ENCODE results near the gene PTPRD.
"Not testable (repeated sequence)": the region's sequence is repeated elsewhere in the genome, so short reads cannot be mapped to it uniquely, and the experiment has no call there.

PTPRD gene

GRCh38 chr9:9498128-9498527 is 1114.7 kb downstream of the PTPRD start:
- DNase-seq (ENCODE audit: low spot score): no peak

- DNase-seq (ENCODE audit: low spot score): no peak
Measured at GRCh38 chr9:9494336-9494735, 1118.5 kb downstream of the PTPRD start.

- DNase-seq (ENCODE audit: low spot score): no peak
Measured at GRCh38 chr9:9492506-9492905, 1120.3 kb downstream of the PTPRD start.

GRCh38 chr9:9489183-9489582 is 1123.6 kb downstream of the PTPRD start:
- DNase-seq (ENCODE audit: low spot score): no peak

- no peak for DNase-seq (ENCODE audit: low spot score)
Measured at GRCh38 chr9:9483175-9483574, 1129.6 kb downstream of the PTPRD start.

GRCh38 chr9:9478741-9479140 is 1134.1 kb downstream of the PTPRD start:
- DNase-seq (ENCODE audit: low spot score): no peak

- no peak for DNase-seq (ENCODE audit: low spot score)
Measured at GRCh38 chr9:9469271-9469670, 1143.5 kb downstream of the PTPRD start.

GRCh38 chr9:9441874-9442273 is 1170.9 kb downstream of the PTPRD start:
- DNase-seq (ENCODE audit: low spot score): not testable (repeated sequence)

GRCh38 chr9:9437641-9438040 is 1175.2 kb downstream of the PTPRD start:
- no peak for DNase-seq (ENCODE audit: low spot score)

- DNase-seq (ENCODE audit: low spot score): not testable (repeated sequence)
Measured at GRCh38 chr9:9426454-9426853, 1186.3 kb downstream of the PTPRD start.

GRCh38 chr9:9412241-9412640 is 1200.6 kb downstream of the PTPRD start:
- DNase-seq (ENCODE audit: low spot score): no peak

GRCh38 chr9:9410736-9411135 is 1202.1 kb downstream of the PTPRD start:
- no peak for DNase-seq (ENCODE audit: low spot score)

- DNase-seq (ENCODE audit: low spot score): no peak
Measured at GRCh38 chr9:9399982-9400381, 1212.8 kb downstream of the PTPRD start.

GRCh38 chr9:9396518-9396917 is 1216.3 kb downstream of the PTPRD start:
- DNase-seq (ENCODE audit: low spot score): no peak

- DNase-seq (ENCODE audit: low spot score): no peak
Measured at GRCh38 chr9:9395539-9395938, 1217.3 kb downstream of the PTPRD start.

GRCh38 chr9:9392755-9393154 is 1220.0 kb downstream of the PTPRD start:
- DNase-seq (ENCODE audit: low spot score): no peak

GRCh38 chr9:9389904-9390303 is 1222.9 kb downstream of the PTPRD start:
- no peak for DNase-seq (ENCODE audit: low spot score)

GRCh38 chr9:9387511-9388115 is 1225.2 kb downstream of the PTPRD start:
- no peak for DNase-seq (ENCODE audit: low spot score)

GRCh38 chr9:9362332-9362731 is 1250.5 kb downstream of the PTPRD start:
- DNase-seq (ENCODE audit: low spot score): no peak

- no peak for DNase-seq (ENCODE audit: low spot score)
Measured at GRCh38 chr9:9352877-9353481, 1259.8 kb downstream of the PTPRD start.

GRCh38 chr9:9341203-9341602 is 1271.6 kb downstream of the PTPRD start:
- no peak for DNase-seq (ENCODE audit: low spot score)

- DNase-seq (ENCODE audit: low spot score): no peak
Measured at GRCh38 chr9:9337129-9337528, 1275.7 kb downstream of the PTPRD start.

GRCh38 chr9:9326749-9327148 is 1286.1 kb downstream of the PTPRD start:
- DNase-seq (ENCODE audit: low spot score): no peak

GRCh38 chr9:9319007-9319406 is 1293.8 kb downstream of the PTPRD start:
- DNase-seq (ENCODE audit: low spot score): no peak

All from GM03348 (cell line).